K562 (cell line): ENCODE measurements around the gene GATAD2B. TPM values are rescaled to one million over a fixed set of nuclear protein-coding genes. Genes with fewer than 3 reads are reported as not detected.
A peak's percentile ranks its signal among the peaks of the same experiment; 100 is the strongest.

ENCODE experiments used
- ATAC-seq: fragments of 200-7000 bp; cut with Tn5 transposase; 3 replicates; pipeline ENCODE4 v1.9.1; 2020; ENCODE audit warnings: moderate library complexity
- BruUV-seq: library from RNA; stranded (reverse); fragments of 400-500 nt; replicated peaks from 2 replicates; lab custom pipeline; 2021; lab: Mats Ljungman, UMichigan
- CTCF ChIA-PET: fragments of 300-600 bp; formaldehyde crosslinking; extraction: SDS; loops from one replicate; lab custom pipeline; 2021; ENCODE audit warnings: low intra/inter-chr PET ratio; lab: Yijun Ruan, JAX
- POLR2A ChIA-PET: fragments of 300-600, 350-650 bp; sonication (Branson Sonifier 250); formaldehyde crosslinking; extraction: SDS; loops from one replicate; lab custom pipeline; 2021; ENCODE audit warnings: antibody characterized with exemption, inconsistent platforms; lab: Yijun Ruan, JAX
- DNase-seq, 4 experiments: peaks; one replicate each; pipeline versions ENCODE4 v3.0.0 to v3.0.0-alpha.2; 2011 to 2018; ENCODE audit warnings: low spot score in 3 of 4, mixed read lengths in 3 of 4; ENCODE audit errors: extremely low read depth in 1 of 4
- FAIRE-seq: peaks from 2 replicates; lab custom pipeline; 2011; peaks lifted over from hg19 to GRCh38; lab: Jason Lieb, UNC
- H2AFZ ChIP-seq: 2 replicates; pipeline ENCODE4 v1.6.0; 2011; ENCODE audit warnings: low read depth, low read length, control low read depth, inconsistent platforms
- H3K27ac ChIP-seq: fragments of 200-600 bp; 3 replicates; pipeline ENCODE4 v1.8.0; 2011; ENCODE audit warnings: low read depth, mild to moderate bottlenecking, control low read depth, inconsistent platforms, low read length, moderate library complexity, mixed read lengths; ENCODE audit errors: extremely low read depth
- H3K27me3 ChIP-seq, 2 experiments: fragments of 300-600 bp in 1 of 2; 2 replicates in 1 of 2; 3 replicates in 1 of 2; pipeline versions ENCODE4 v1.6.0 to v1.8.0; 2011; ENCODE audit warnings: inconsistent platforms in 2 of 2, low read length in 2 of 2, mild to moderate bottlenecking in 1 of 2, mixed read lengths in 1 of 2, moderate library complexity in 1 of 2; ENCODE audit not compliant: control insufficient read depth in 2 of 2, insufficient read depth in 2 of 2
- H3K36me3 ChIP-seq: fragments of 300-600 bp; 3 replicates; pipeline ENCODE4 v1.8.0; 2011; ENCODE audit warnings: mild to moderate bottlenecking, low read length, inconsistent platforms; ENCODE audit not compliant: control insufficient read depth, insufficient read depth
- H3K4me1 ChIP-seq, 2 experiments: fragments of 200-600 bp in 1 of 2; replicated peaks in 1 of 2; 2 replicates in 1 of 2; 3 replicates in 1 of 2; pipeline versions ENCODE4 v1.5.1 to v1.8.0; 2011; ENCODE audit warnings: inconsistent platforms in 2 of 2, low read length in 2 of 2, mild to moderate bottlenecking in 1 of 2, mixed read lengths in 1 of 2, moderate library complexity in 1 of 2; ENCODE audit not compliant: control insufficient read depth in 2 of 2, insufficient read depth in 2 of 2
- H3K4me2 ChIP-seq: 2 replicates; pipeline ENCODE4 v1.6.1; 2011; ENCODE audit warnings: low read length, control low read depth, inconsistent platforms, mixed read lengths; ENCODE audit not compliant: insufficient read depth
- H3K4me3 ChIP-seq: fragments of 200-600 bp; sonication (generic), shearing (Covaris generic); 2 replicates; pipeline ENCODE4 v1.5.1; 2016; ENCODE audit warnings: control low read depth, inconsistent platforms
- H3K79me2 ChIP-seq: fragments of 200-600 bp; 3 replicates; pipeline ENCODE4 v1.8.0; 2011; ENCODE audit warnings: low read length, inconsistent platforms; ENCODE audit not compliant: control insufficient read depth, insufficient read depth
- H3K9ac ChIP-seq, 2 experiments: 2 replicates each; pipeline versions ENCODE4 v1.6.0 to v1.6.1; 2011; ENCODE audit warnings: low read depth in 2 of 2, low read length in 2 of 2, control low read depth in 1 of 2, inconsistent platforms in 1 of 2, mild to moderate bottlenecking in 1 of 2, mixed read lengths in 1 of 2; ENCODE audit not compliant: insufficient read depth in 1 of 2
- H3K9me1 ChIP-seq: one replicate; pipeline ENCODE4 v1.6.0; 2011; ENCODE audit warnings: inconsistent platforms, mild to moderate bottlenecking, low read length, moderate library complexity; ENCODE audit not compliant: control insufficient read depth, insufficient read depth
- H3K9me3 ChIP-seq: replicated peaks from 2 replicates; pipeline ENCODE4 v1.5.1; 2011; ENCODE audit warnings: low read depth, low read length, inconsistent platforms; ENCODE audit not compliant: control insufficient read depth, insufficient read depth
- H4K20me1 ChIP-seq: replicated peaks from 2 replicates; pipeline ENCODE4 v1.6.1; 2011; ENCODE audit warnings: low read length, inconsistent platforms, mixed read lengths; ENCODE audit not compliant: control insufficient read depth, insufficient read depth
- BHLHE40 ChIP-seq: IDR thresholded peaks from 2 replicates; pipeline ENCODE4 v1.6.1; 2011; ENCODE audit warnings: low read length, improper control_type of control experiment
- BRF1 ChIP-seq: IDR thresholded peaks from 3 replicates; pipeline ENCODE4 v1.6.1; 2011; ENCODE audit warnings: borderline replicate concordance, mild to moderate bottlenecking; ENCODE audit not compliant: insufficient read length; ENCODE audit errors: extremely low read depth
- CHD1 ChIP-seq: fragments of 200-600 bp; sonication (generic); IDR thresholded peaks from one replicate; pipeline ENCODE4 v1.6.1; 2012; ENCODE audit warnings: mild to moderate bottlenecking, moderate library complexity, low read length, inconsistent platforms
- ELF1 ChIP-seq: fragments of 200-800 bp; sonication (Bioruptor generic); IDR thresholded peaks from 2 replicates; pipeline ENCODE4 v1.6.1; 2016; ENCODE audit warnings: missing genetic modification characterization, missing compliant biosample characterization
- ETV6 ChIP-seq, 3 experiments: fragments of 150-350 bp in 1 of 3; sonication (generic) in 1 of 3; formaldehyde crosslinking in 1 of 3; IDR thresholded peaks; 2 replicates each; pipeline versions ENCODE4 v1.6.1 to v1.8.0; 2014 to 2022; ENCODE audit warnings: borderline replicate concordance in 2 of 3, low read depth in 2 of 3, antibody characterized with exemption in 1 of 3, low read length in 1 of 3, mild to moderate bottlenecking in 1 of 3, missing genetic modification reagents in 1 of 3
- HDAC8 ChIP-seq: fragments of 450-650 bp; IDR thresholded peaks from 2 replicates; pipeline ENCODE4 v1.6.1; 2016; ENCODE audit warnings: mild to moderate bottlenecking, missing genetic modification characterization, moderate library complexity, missing compliant biosample characterization
- JUN ChIP-seq, 2 experiments: sonication (generic) in 1 of 2; formaldehyde crosslinking in 1 of 2; IDR thresholded peaks; 2 replicates each; pipeline versions ENCODE4 v1.6.1 to v1.8.0; 2012 to 2022; ENCODE audit warnings: borderline replicate concordance in 2 of 2, mild to moderate bottlenecking in 2 of 2, improper control_type of control experiment in 1 of 2, low read depth in 1 of 2, low read length in 1 of 2, missing genetic modification reagents in 1 of 2
- L3MBTL2 ChIP-seq: fragments of 450-650 bp; IDR thresholded peaks from 2 replicates; pipeline ENCODE4 v1.6.1; 2016; ENCODE audit warnings: mild to moderate bottlenecking, moderate library complexity
- LARP7 ChIP-seq: fragments of 450-650 bp; IDR thresholded peaks from 2 replicates; pipeline ENCODE4 v1.6.1; 2016
- NONO ChIP-seq, 2 experiments: fragments of 200-400 bp in 1 of 2; fragments of 450-650 bp in 1 of 2; formaldehyde crosslinking in 1 of 2; IDR thresholded peaks; 2 replicates each; pipeline ENCODE4 v1.6.1; 2017; ENCODE audit warnings: low read depth in 2 of 2, mild to moderate bottlenecking in 2 of 2, moderate library complexity in 2 of 2, low read length in 1 of 2
- RUNX1 ChIP-seq: sonication (generic); IDR thresholded peaks from 2 replicates; pipeline ENCODE4 v1.6.1; 2016; ENCODE audit warnings: antibody characterized with exemption, low read depth
- SPI1 ChIP-seq: IDR thresholded peaks from 2 replicates; pipeline ENCODE4 v1.6.1; 2011; ENCODE audit warnings: low read depth, low read length, control low read depth, borderline replicate concordance
- TFAP4 ChIP-seq: sonication (generic); formaldehyde crosslinking; IDR thresholded peaks from 2 replicates; pipeline ENCODE4 v1.8.0; 2022; ENCODE audit warnings: missing genetic modification reagents, mild to moderate bottlenecking, moderate library complexity, borderline replicate concordance
- YY1 ChIP-seq, 3 experiments: IDR thresholded peaks; 2 replicates each; pipeline ENCODE4 v1.6.1; 2011; ENCODE audit warnings: low read length in 2 of 3, mild to moderate bottlenecking in 2 of 3, moderate library complexity in 2 of 3, borderline replicate concordance in 1 of 3, control low read depth in 1 of 3, low read depth in 1 of 3; ENCODE audit not compliant: insufficient read depth in 3 of 3, insufficient replicate concordance in 2 of 3, control insufficient read depth in 1 of 3, insufficient read length in 1 of 3; ENCODE audit errors: extremely low read depth in 1 of 3
- WGBS: fragments of 100-300 bp; shearing (Covaris generic); methylation state at CpG from one replicate; pipeline ENCODE4 v1.1.6; 2016; ENCODE audit warnings: low coverage, mixed read lengths; ENCODE audit not compliant: insufficient coverage; ENCODE audit errors: missing lambda C conversion rate; 5-methylcytosine and 5-hydroxymethylcytosine counted together
- in situ Hi-C: fragments of 300-500 bp; cut with MboI; formaldehyde crosslinking; loops from 4 replicates; pipeline ENCODE4 v1.15.0; 2018; ENCODE audit warnings: inconsistent platforms, mixed read lengths
- intact Hi-C: fragments of 100-400 bp; cut with micrococcal nuclease; formaldehyde crosslinking; loops from 2 replicates; pipeline ENCODE4 v1.14.2; 2022
- polyA plus RNA-seq, 8 experiments: library from polyadenylated mRNA; depleted of rRNA in 4 of 8; stranded (reverse) in 5 of 8; unstranded in 3 of 8; fragments of >200 nt; fragmentation: Nextera tagmentation in 2 of 8; fragmentation: Illumina TruSeq in 1 of 8; extraction: Ambion mirVana in 2 of 8; extraction: Trizol in 1 of 8; gene quantifications; 2 replicates each; pipeline versions ENCODE4 v1.2.1 to v1.2.3, GENCODE V29; 2011 to 2014; ENCODE audit warnings: inconsistent platforms in 1 of 8, missing spikeins in 1 of 8
- total RNA-seq, 7 experiments: library from RNA; depleted of rRNA in 6 of 7; stranded (reverse); fragments of >200 nt in 6 of 7; fragmentation: Illumina TruSeq in 2 of 7; extraction: Trizol in 2 of 7; gene quantifications; 2 replicates each; pipeline versions ENCODE4 v1.2.1 to v1.2.3, GENCODE V29; 2011 to 2021; ENCODE audit warnings: low replicate concordance in 1 of 7
- TF ChIP-seq, protein P1 (sequence below): fragments of 450-650 bp; IDR thresholded peaks from 2 replicates; pipeline ENCODE4 v1.6.1; 2014; ENCODE audit warnings: low read depth, mild to moderate bottlenecking, moderate library complexity, borderline replicate concordance

The GATAD2B gene
- total and polyA plus RNA-seq, 9 of the 15 experiments (the other 6 are each of a cell fraction or from before 2014, with no cell fraction given) = 1.5 to 40.2 (median 4.9) TPM

- H2AFZ ChIP-seq = peak overlapping the region; percentile 61; the same call in 1 of the 2 replicates
- H3K4me3 ChIP-seq = peak overlapping the region; percentile 99
- ATAC-seq (peak; percentile 68), DNase-seq (peak; percentile 50 to 77 (median 66)), FAIRE-seq (peak; percentile 90)
- peaks cover 29% of the 10 kb centered on the region for H3K79me2 ChIP-seq
- ChIA-PET POLR2A (interaction anchor here (0.6 to 5.5 kb wide), 17 partner anchors 11 to 302 kb away, joined by 3 to 39 read pairs (median 4); partner anchors contain the start of genes CREB3L4, CRTC2, GATAD2B and JTB), CTCF (interaction anchor here (0.9 to 1.8 kb wide), 2 partner anchors 41 to 124 kb away, joined by 6 to 7 read pairs; partner anchors contain the start of gene RAB13)
- no peaks in the 10 kb centered on the region for H3K27me3 ChIP-seq
- H3K9me3 ChIP-seq = no peaks in the 10 kb centered on the region
- peaks cover 12 to 32% of the 10 kb centered on the region in 2 experiments; a peak in 4 of 5 replicates for H3K4me1 ChIP-seq
- H3K27ac ChIP-seq = peak overlapping the region; percentile 85
- no peaks in the 10 kb centered on the region for H4K20me1 ChIP-seq
- peaks cover 69% of the 10 kb centered on the region for H3K36me3 ChIP-seq
- peak overlapping the region; percentile 88 to 99 for H3K9ac ChIP-seq
- H3K4me2 ChIP-seq = peak overlapping the region; percentile 98
- BruUV-seq = no TSS peak
- H3K9me1 ChIP-seq = no peaks in the 10 kb centered on the region
- in situ Hi-C loops = no loop called here
- WGBS = 1% methylated on average over 12 of the region's 12 CpGs
- intact Hi-C loops = loop anchor here (5.0 kb wide), 1 partner anchor 42 kb away; the partner anchor contains the start of gene RAB13
- TF ChIP-seq LARP7 = 0 out of 2 replicates have a peak, but pooled peaks have one; percentile 59
- no peak for TF ChIP-seq JUN (IDR thresholded peaks at IDR 0.05; ENCODE audit: borderline replicate concordance, low read depth, low read length)
- peak; percentile 62; the same call in 1 of the 2 replicates for TF ChIP-seq JUN (CRISPR knock-in tag; IDR thresholded peaks at IDR 0.05; ENCODE audit: borderline replicate concordance)
- 0 out of 2 replicates have a peak, but pooled peaks have one; percentile 34 for TF ChIP-seq RUNX1
- TF ChIP-seq ELF1 = peak; percentile 70; the same call in 1 of the 2 replicates
- TF ChIP-seq NONO (IDR thresholded peaks at IDR 0.05; ENCODE audit: low read depth in 2 of 2, low read length in 1 of 2) = no peak
- TF ChIP-seq, protein P1, sequence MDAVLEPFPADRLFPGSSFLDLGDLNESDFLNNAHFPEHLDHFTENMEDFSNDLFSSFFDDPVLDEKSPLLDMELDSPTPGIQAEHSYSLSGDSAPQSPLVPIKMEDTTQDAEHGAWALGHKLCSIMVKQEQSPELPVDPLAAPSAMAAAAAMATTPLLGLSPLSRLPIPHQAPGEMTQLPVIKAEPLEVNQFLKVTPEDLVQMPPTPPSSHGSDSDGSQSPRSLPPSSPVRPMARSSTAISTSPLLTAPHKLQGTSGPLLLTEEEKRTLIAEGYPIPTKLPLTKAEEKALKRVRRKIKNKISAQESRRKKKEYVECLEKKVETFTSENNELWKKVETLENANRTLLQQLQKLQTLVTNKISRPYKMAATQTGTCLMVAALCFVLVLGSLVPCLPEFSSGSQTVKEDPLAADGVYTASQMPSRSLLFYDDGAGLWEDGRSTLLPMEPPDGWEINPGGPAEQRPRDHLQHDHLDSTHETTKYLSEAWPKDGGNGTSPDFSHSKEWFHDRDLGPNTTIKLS = 0 out of 2 replicates have a peak, but pooled peaks have one; percentile 20
- TF ChIP-seq BRF1 = no peak
- TF ChIP-seq SPI1 = peak; percentile 87
- TF ChIP-seq L3MBTL2 = 0 out of 2 replicates have a peak, but pooled peaks have one; percentile 5
- peak; percentile 93 to 97; a peak in 3 of 4 replicates for TF ChIP-seq ETV6 (IDR thresholded peaks at IDR 0.05; ENCODE audit: borderline replicate concordance in 1 of 2, low read depth in 2 of 2, low read length in 1 of 2)
- TF ChIP-seq ETV6 (CRISPR knock-in tag; IDR thresholded peaks at IDR 0.05; ENCODE audit: borderline replicate concordance) = no peak
- no peak for TF ChIP-seq HDAC8 (tag)
- TF ChIP-seq YY1 (IDR thresholded peaks at IDR 0.05; ENCODE audit: borderline replicate concordance in 1 of 3, control insufficient read depth in 1 of 3, extremely low read depth in 1 of 3, insufficient read depth in 3 of 3, insufficient read length in 1 of 3, insufficient replicate concordance in 2 of 3, low read depth in 1 of 3, low read length in 2 of 3) = peak in 2 of 3 experiments; percentile 28 to 36
- TF ChIP-seq CHD1 = peak; percentile 50
- 0 out of 2 replicates have a peak, but pooled peaks have one; percentile 22 for TF ChIP-seq TFAP4
- TF ChIP-seq BHLHE40 = no peak
Observed at GRCh38 chr1:153945131-153945794, 22.5 kb upstream of the GATAD2B start.
